GM12891 (cell line): Measurements from ENCODE around the gene PEAK1.

Experiments
- DNase-seq: peaks from one replicate; pipeline ENCODE4 v3.0.0; 2011; ENCODE audit warnings: low spot score; ENCODE audit not compliant: insufficient read length
- FAIRE-seq: peaks from 2 replicates; lab custom pipeline; 2011; peaks lifted over from hg19 to GRCh38; lab: Jason Lieb, UNC
- PAX5 ChIP-seq: IDR thresholded peaks from 2 replicates; pipeline ENCODE4 v1.6.1; 2011; ENCODE audit warnings: low read length, moderate library complexity, mild to moderate bottlenecking; ENCODE audit not compliant: insufficient read depth, severe bottlenecking
- POLR2A ChIP-seq: IDR thresholded peaks from 2 replicates; pipeline ENCODE4 v1.6.1; 2011; ENCODE audit warnings: low read depth, low read length, control low read depth
- POLR2AphosphoS5 ChIP-seq: IDR thresholded peaks from 2 replicates; pipeline ENCODE4 v1.6.1; 2011; ENCODE audit warnings: low read depth, low read length, control low read depth
- POU2F2 ChIP-seq: IDR thresholded peaks from 2 replicates; pipeline ENCODE4 v1.6.1; 2011; ENCODE audit warnings: low read depth, mild to moderate bottlenecking, control low read depth, low read length, moderate library complexity
- SPI1 ChIP-seq: IDR thresholded peaks from 2 replicates; pipeline ENCODE4 v1.6.1; 2011; ENCODE audit warnings: low read depth, low read length, control low read depth
- TAF1 ChIP-seq: IDR thresholded peaks from 2 replicates; pipeline ENCODE4 v1.6.1; 2011; ENCODE audit warnings: low read depth, low read length, control low read depth

PEAK1 gene

GRCh38 chr15:77350792-77351191 lies 69.1 kb downstream of the PEAK1 start:
- DNase-seq (no peak), FAIRE-seq (no peak)
- no peak for TF ChIP-seq PAX5
- TF ChIP-seq POU2F2, result no peak
- TF ChIP-seq POLR2A, result no peak
- no peak for TF ChIP-seq POLR2AphosphoS5

- TF ChIP-seq TAF1, result no peak
- TF ChIP-seq POLR2AphosphoS5, result no peak
- FAIRE-seq, result no peak
- no peak for DNase-seq
Observed at GRCh38 chr15:77349666-77350065, 70.2 kb downstream of the PEAK1 start.

GRCh38 chr15:77348511-77348910 lies 71.4 kb downstream of the PEAK1 start:
- no peak for TF ChIP-seq POU2F2
- TF ChIP-seq POLR2A, result no peak
- TF ChIP-seq PAX5, result no peak
- no peak for TF ChIP-seq TAF1
- no peak for TF ChIP-seq POLR2AphosphoS5
- no peak for TF ChIP-seq SPI1
- FAIRE-seq (no peak), DNase-seq (no peak)

- no peak for FAIRE-seq
- no peak for DNase-seq
- TF ChIP-seq SPI1 (no peak), POLR2A (no peak), POLR2AphosphoS5 (no peak), TAF1 (no peak), PAX5 (no peak), POU2F2 (no peak)
Observed at GRCh38 chr15:77347197-77347596, 72.7 kb downstream of the PEAK1 start.

GRCh38 chr15:77346245-77347036 lies 73.5 kb downstream of the PEAK1 start:
- DNase-seq, result no peak
- TF ChIP-seq POU2F2 (no peak), PAX5 (no peak), TAF1 (no peak), POLR2A (no peak), SPI1 (no peak), POLR2AphosphoS5 (no peak)
- FAIRE-seq, result no peak

GRCh38 chr15:77342807-77343206 lies 77.1 kb downstream of the PEAK1 start:
- no peak for TF ChIP-seq POLR2AphosphoS5
- TF ChIP-seq POU2F2, result no peak
- TF ChIP-seq TAF1, result no peak
- DNase-seq, result no peak
- FAIRE-seq, result no peak

GRCh38 chr15:77340245-77340644 lies 79.7 kb downstream of the PEAK1 start:
- no peak for DNase-seq
- TF ChIP-seq SPI1 (no peak), POLR2A (no peak), TAF1 (no peak), POLR2AphosphoS5 (no peak)
- FAIRE-seq, result no peak

GRCh38 chr15:77336006-77336405 lies 83.9 kb downstream of the PEAK1 start:
- no peak for DNase-seq
- no peak for TF ChIP-seq TAF1
- no peak for TF ChIP-seq POLR2A
- no peak for FAIRE-seq

GRCh38 chr15:77335298-77335697 lies 84.6 kb downstream of the PEAK1 start:
- no peak for TF ChIP-seq POLR2A
- TF ChIP-seq TAF1, result no peak
- TF ChIP-seq POLR2AphosphoS5, result no peak
- no peak for TF ChIP-seq SPI1
- TF ChIP-seq POU2F2, result no peak
- no peak for TF ChIP-seq PAX5
- no peak for FAIRE-seq
- DNase-seq, result no peak

GRCh38 chr15:77333166-77333565 lies 86.7 kb downstream of the PEAK1 start:
- FAIRE-seq, result peak; percentile 26
- no peak for TF ChIP-seq POU2F2
- no peak for TF ChIP-seq POLR2A
- TF ChIP-seq PAX5, result no peak
- no peak for TF ChIP-seq SPI1
- no peak for TF ChIP-seq TAF1
- no peak for TF ChIP-seq POLR2AphosphoS5

GRCh38 chr15:77329202-77329601 lies 90.7 kb downstream of the PEAK1 start:
- FAIRE-seq, result no peak
- no peak for TF ChIP-seq SPI1
- no peak for TF ChIP-seq PAX5
- TF ChIP-seq POLR2A, result no peak
- no peak for TF ChIP-seq POU2F2
- TF ChIP-seq TAF1, result no peak
- no peak for TF ChIP-seq POLR2AphosphoS5
- DNase-seq, result no peak

More at GRCh38 chr15:77333166-77333565, 86.7 kb downstream of the PEAK1 start:
- DNase-seq, result no peak
